GM12873 (cell line): Measurements from ENCODE around the gene FCRL6.

Experiments used
- TF ChIP-seq, protein P1 (sequence below): IDR thresholded peaks from 2 replicates; pipeline ENCODE4 v1.5.1; 2012; ENCODE audit warnings: low read depth, mild to moderate bottlenecking, moderate library complexity, low read length, control low read depth; ENCODE audit not compliant: insufficient read depth; ENCODE audit errors: missing control alignments

The FCRL6 gene

DNA sequence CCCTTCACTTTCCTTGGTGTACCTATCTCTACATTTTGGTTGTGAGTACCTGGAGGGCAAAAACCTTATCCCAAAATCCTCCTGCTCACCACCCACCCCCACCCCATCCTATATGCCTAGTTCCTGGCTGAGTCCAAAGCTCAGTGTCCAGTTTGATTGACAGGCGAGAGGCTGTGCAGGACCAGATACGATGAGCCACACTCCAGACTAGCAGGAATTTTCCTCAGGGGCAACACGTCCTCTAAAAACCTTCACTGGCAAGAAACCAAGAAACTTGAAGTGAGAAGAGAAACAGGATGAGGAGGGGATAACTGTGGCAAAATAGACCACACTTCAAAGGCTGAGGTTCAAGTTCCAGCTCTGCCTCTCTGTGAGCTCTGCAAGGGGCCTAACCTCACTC lies 23.4 kb downstream of the FCRL6 start:
- TF ChIP-seq, protein P1, sequence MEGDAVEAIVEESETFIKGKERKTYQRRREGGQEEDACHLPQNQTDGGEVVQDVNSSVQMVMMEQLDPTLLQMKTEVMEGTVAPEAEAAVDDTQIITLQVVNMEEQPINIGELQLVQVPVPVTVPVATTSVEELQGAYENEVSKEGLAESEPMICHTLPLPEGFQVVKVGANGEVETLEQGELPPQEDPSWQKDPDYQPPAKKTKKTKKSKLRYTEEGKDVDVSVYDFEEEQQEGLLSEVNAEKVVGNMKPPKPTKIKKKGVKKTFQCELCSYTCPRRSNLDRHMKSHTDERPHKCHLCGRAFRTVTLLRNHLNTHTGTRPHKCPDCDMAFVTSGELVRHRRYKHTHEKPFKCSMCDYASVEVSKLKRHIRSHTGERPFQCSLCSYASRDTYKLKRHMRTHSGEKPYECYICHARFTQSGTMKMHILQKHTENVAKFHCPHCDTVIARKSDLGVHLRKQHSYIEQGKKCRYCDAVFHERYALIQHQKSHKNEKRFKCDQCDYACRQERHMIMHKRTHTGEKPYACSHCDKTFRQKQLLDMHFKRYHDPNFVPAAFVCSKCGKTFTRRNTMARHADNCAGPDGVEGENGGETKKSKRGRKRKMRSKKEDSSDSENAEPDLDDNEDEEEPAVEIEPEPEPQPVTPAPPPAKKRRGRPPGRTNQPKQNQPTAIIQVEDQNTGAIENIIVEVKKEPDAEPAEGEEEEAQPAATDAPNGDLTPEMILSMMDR, result no peak

DNA sequence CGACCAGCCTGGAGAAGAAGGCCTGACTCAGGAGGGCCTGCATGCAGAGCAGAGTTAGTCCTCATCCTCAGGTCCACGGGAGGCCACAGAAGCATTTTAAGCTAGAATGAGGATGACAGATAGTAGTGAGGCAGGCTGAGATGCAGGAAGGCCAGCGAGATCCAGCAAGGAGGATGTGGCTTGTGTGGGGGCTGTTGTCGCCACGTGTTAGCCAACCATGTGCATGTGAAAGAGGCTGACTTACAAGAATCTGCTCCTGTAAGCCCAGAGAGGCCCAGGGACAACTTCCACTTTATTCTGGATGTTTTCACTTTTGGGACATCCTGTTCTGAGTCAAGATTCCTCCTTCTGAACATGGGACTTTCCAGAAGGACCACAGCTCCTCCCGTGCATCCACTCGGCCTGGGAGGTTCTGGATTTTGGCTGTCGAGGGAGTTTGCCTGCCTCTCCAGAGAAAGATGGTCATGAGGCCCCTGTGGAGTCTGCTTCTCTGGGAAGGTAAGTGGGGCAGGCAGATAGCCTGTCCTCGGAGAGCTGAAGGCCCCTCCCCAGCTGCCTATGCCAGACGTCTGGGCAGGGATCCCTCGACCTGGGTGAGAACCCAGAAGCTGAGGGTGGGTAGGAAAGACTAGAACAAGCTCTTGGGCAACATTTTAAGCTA lies 24.4 kb downstream of the FCRL6 start, which contains the start of gene SLAMF8:
TSS of gene SLAMF8 (plus strand) at position 433 of the 661 bp plus-strand sequence. CDS start at position 459, 26 bp downstream.
- TF ChIP-seq, protein P1, result no peak

DNA sequence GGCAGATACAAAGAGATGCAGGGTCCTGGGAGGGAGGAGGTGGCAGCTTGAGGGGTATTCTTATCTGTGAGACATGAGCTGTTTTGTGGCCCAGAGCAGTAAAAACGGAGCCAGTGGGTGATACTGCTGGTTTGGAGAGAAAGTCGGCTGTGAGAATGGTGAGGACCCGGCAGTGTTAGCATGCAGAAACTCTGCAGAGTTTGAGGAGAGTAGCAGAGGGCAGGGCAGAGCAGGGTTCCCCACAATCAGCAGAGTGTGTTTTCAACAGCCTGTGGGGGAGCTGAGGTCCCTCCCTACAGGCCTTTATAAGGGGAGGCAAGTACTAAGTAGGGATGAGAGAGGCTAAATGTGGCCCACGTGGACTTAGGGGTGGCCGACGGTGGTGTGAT lies 24.9 kb downstream of the FCRL6 start:
- TF ChIP-seq, protein P1, result no peak

DNA sequence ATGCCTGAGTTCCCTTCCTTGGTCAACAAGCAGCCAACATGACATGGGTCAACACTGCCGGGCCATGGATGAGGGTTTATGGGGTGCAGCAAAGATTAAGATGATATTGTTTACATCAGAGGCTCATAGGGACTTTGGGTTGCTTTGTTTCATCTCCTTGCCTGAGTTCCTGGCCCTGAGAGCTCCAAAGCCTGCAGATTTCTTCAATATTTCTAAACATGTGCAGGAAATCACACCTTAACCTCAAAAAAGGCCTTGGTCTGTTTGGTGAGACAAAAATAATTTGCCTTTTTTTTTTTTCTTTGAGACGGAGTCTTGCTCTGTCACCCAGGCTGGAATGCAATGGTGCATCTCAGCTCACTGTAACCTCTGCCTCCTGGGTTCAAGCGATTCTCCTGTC lies 25.4 kb downstream of the FCRL6 start:
- TF ChIP-seq, protein P1, result no peak

DNA sequence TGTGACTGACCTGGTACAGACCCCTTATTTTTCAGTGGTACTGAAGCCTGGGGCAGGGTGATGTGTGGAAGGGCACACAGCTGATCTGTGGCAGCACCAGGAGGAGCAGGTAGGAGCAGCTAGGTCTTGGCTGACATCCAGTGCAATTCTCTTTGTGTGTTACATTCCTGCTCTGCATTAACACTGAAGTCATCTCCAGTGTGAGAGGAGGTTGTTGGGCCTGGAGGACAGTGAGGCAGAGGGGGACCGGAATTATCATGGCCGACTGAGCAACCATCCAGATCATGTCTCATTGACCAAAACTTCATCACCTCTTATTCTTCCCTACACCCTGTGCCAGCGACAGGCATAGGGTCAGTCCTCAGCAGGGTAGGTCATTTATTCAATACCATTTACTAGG lies 26.0 kb downstream of the FCRL6 start:
- TF ChIP-seq, protein P1, result no peak

DNA sequence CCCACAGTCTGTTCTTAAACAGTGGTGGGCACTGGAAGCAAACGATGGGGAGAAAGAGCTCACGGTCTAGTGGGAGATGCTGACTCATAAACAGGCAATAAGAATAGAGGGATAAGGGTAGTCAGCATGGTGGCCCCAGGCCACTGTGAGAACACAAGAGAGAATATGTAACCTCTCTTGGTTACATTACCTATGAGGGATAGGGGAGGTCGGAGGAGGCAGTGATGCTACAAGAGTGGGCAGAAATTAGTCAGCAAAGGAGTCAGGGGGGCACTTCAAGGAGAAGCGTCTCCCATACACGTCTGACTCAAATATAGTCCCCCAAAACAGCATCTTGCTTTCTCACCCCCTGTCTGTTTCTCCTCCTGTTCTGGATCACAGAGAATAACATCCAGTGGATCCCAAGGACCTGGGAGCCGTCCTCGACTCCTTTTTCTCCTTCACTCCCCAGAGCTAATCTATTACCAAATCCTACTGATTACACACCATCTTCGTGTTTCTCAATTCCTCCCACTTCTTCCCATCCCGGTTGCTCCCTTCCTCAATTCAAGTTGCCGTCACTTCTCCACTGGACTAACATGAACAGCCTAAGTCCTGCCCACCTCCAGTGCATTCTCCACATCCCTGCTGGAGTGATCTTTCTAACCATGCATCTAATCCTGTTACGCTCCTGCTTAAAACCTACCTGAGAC lies 26.6 kb downstream of the FCRL6 start:
- TF ChIP-seq, protein P1, result no peak

DNA sequence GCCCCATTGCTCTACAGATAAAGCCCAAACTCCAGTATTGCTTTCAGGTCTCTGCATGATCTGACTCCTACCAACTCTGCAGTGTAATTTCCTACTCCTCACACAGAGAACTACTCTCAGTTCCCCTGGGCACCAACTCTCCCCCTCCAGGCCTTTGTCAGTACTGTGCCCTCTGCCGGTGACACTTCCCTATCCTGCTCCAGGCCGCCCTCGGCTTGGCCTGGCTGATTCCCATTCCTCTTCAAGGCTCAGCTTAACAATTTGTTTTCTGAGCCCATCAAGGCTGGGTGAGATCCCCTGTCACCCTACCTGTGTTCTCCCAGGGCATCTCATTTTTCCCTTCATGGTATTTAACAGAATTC lies 27.1 kb downstream of the FCRL6 start:
- TF ChIP-seq, protein P1, result peak; percentile 67
